Posterior cingulate gyrus (tissue), 11 donors: Measurements from ENCODE around the gene DCP1B.

Experiments used
- DNase-seq, 10 donors: peaks; one replicate each; pipeline versions ENCODE4 v3.0.0 to v3.0.0-alpha.2; 2020 to 2021; ENCODE audit warnings: mixed read lengths in 3 of 10
- intact Hi-C: fragments of 100-400 bp; cut with DNase I; formaldehyde crosslinking; loops from one replicate; pipeline ENCODE4 v1.15.1; 2023

The DCP1B gene

GRCh38 chr12:1911598-1912575 is 92.4 kb downstream of the DCP1B start:
- peak in 3 of 10 donors; percentile 39 to 78 (median 54) for DNase-seq
- intact Hi-C loops: no loop called here

- DNase-seq: no peak
- intact Hi-C loops: no loop called here
Measured at GRCh38 chr12:1910468-1910867, 93.8 kb downstream of the DCP1B start.

- intact Hi-C loops: no loop called here
- DNase-seq: peak in 2 of 10 donors; percentile 12 to 71
Measured at GRCh38 chr12:1908758-1909157, 95.5 kb downstream of the DCP1B start.

DNA sequence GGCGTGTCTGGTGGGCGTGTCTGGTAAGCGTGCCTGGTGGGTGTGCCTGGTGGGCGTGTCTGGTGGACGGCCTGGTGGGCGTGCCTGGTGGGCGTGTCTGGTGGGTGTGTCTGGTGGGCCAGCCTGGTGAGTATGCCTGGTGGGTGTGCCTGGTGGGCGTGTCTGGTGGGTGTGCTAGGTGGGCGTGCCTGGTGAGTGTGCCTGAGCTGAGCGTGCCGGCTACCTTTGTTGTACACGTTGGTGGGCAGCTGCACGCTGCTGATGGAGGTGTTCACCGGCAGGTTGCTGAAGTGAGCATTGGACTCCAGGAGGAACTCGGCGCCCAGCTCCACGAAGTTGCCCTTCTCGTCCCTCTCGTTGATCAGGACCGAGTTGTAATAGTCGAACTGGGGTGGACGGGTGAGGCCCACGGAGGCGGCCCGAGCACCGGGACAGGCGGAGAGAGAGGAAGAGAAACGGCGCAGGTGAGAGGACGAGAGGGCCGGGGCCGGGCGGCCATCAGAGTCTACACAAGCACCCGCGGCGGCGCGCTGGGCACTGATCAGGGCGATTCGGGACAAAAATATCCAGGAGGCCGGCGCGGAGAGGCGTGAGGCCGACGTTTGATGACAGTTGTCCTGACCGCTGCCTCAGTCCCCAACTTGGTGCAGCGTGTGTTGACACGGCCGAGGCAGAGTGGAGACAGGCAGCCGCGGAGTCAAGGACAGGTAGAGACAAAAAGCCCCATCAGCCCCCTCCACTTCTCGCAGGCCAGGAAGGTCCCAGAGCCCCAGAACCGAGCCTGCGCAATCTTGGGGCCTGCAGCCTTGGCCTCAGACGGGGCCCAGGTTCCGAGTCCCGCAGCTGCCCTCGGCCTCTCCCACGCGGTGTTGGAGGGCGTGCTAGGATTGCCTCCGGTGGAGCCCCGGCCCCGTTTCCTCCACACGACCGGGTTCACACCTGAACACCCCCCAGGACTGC is 96.3 kb downstream of the DCP1B start:
- DNase-seq: peak in 4 of 10 donors; percentile 6 to 78 (median 68)
- intact Hi-C loops: no loop called here

GRCh38 chr12:1906579-1906978 is 97.7 kb downstream of the DCP1B start:
- intact Hi-C loops: no loop called here
- no peak for DNase-seq

DNA sequence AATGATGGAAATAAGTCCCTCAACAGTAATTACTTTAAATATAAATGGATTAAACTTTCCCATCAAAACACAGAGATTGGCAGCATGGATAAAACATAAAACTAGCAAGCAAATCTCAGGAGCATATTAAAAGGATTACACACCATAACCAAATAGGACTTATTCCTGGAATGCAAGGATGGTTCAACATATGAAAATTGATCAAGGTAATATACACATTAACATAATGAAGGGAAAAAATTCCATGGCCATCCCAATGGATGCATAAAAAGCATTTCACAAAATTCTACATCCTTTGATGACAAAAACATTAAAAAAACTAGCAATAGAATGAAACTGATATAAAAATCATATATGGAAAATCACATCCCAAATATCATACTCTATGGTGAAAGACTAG is 99.4 kb downstream of the DCP1B start:
- intact Hi-C loops: no loop called here
- no peak for DNase-seq

- intact Hi-C loops: no loop called here
- no peak for DNase-seq
Measured at GRCh38 chr12:1896964-1897363, 107.3 kb downstream of the DCP1B start.
